GM23338 (cell line): ENCODE data around the gene GCH1. TPM values are rescaled to one million over a fixed set of nuclear protein-coding genes. Genes with fewer than 3 reads are reported as not detected.

Experiments
- ATAC-seq: fragments of 200-7000 bp; cut with Tn5 transposase; 3 replicates; pipeline ENCODE4 v1.9.1; 2020
- DNase-seq: peaks from one replicate; pipeline ENCODE4 v3.0.0-alpha.2; 2015; ENCODE audit warnings: low spot score
- H2AFZ ChIP-seq: fragments of 200-600 bp; sonication (generic); 2 replicates; pipeline ENCODE4 v1.8.0; 2016; ENCODE audit warnings: antibody characterized with exemption, mild to moderate bottlenecking, moderate library complexity
- H3F3A ChIP-seq: fragments of 200-600 bp; sonication (generic); replicated peaks from 2 replicates; pipeline ENCODE4 v1.8.0; 2017; ENCODE audit warnings: antibody characterized with exemption, mixed run types, low read depth
- H3K27ac ChIP-seq: fragments of 200-600 bp; sonication (generic); 2 replicates; pipeline ENCODE4 v1.6.1; 2016; ENCODE audit warnings: low read depth
- H3K27me3 ChIP-seq: fragments of 200-600 bp; sonication (generic); 2 replicates; pipeline ENCODE4 v1.8.0; 2016; ENCODE audit warnings: mild to moderate bottlenecking, mixed run types, moderate library complexity; ENCODE audit not compliant: insufficient read depth
- H3K36me3 ChIP-seq: fragments of 200-600 bp; sonication (generic); 2 replicates; pipeline ENCODE4 v1.8.0; 2016; ENCODE audit warnings: mild to moderate bottlenecking; ENCODE audit not compliant: insufficient read depth
- H3K4me1 ChIP-seq: fragments of 200-600 bp; sonication (generic); 2 replicates; pipeline ENCODE4 v1.8.0; 2016; ENCODE audit warnings: mild to moderate bottlenecking, moderate library complexity; ENCODE audit not compliant: insufficient read depth
- H3K4me2 ChIP-seq: fragments of 200-600 bp; sonication (generic); 2 replicates; pipeline ENCODE4 v1.7.1; 2017; ENCODE audit warnings: mixed run types
- H3K4me3 ChIP-seq: fragments of 200-600 bp; sonication (generic); 2 replicates; pipeline ENCODE4 v1.6.1; 2016; ENCODE audit warnings: mixed run types
- H3K79me2 ChIP-seq: fragments of 200-600 bp; sonication (generic); replicated peaks from 2 replicates; pipeline ENCODE4 v1.8.0; 2017; ENCODE audit warnings: mild to moderate bottlenecking; ENCODE audit not compliant: insufficient read depth
- H3K9me2 ChIP-seq: fragments of 200-600 bp; sonication (generic); 2 replicates; pipeline ENCODE4 v1.8.0; 2017; ENCODE audit not compliant: insufficient read depth
- H4K20me1 ChIP-seq: fragments of 200-600 bp; sonication (generic); replicated peaks from 2 replicates; pipeline ENCODE4 v1.8.0; 2017; ENCODE audit warnings: mild to moderate bottlenecking; ENCODE audit not compliant: insufficient read depth
- H3K27ac Mint-ChIP-seq: 2 replicates; pipeline ENCODE4 v1.8.0; 2020; ENCODE audit warnings: inconsistent platforms, mild to moderate bottlenecking, moderate library complexity, mixed read lengths
- H3K27me3 Mint-ChIP-seq: 3 replicates; pipeline ENCODE4 v1.8.0; 2022; ENCODE audit warnings: low read depth, mild to moderate bottlenecking, moderate library complexity, mixed read lengths, inconsistent platforms; ENCODE audit not compliant: insufficient read depth, poor library complexity
- H3K36me3 Mint-ChIP-seq: 3 replicates; pipeline ENCODE4 v1.8.0; 2021; ENCODE audit warnings: low read depth, mild to moderate bottlenecking, inconsistent platforms, moderate library complexity, mixed read lengths
- H3K4me1 Mint-ChIP-seq: 3 replicates; pipeline ENCODE4 v1.8.0; 2020; ENCODE audit warnings: mild to moderate bottlenecking, inconsistent platforms, mixed read lengths
- H3K4me3 Mint-ChIP-seq: 3 replicates; pipeline ENCODE4 v1.8.0; 2021; ENCODE audit warnings: moderate library complexity, mild to moderate bottlenecking, inconsistent platforms, mixed read lengths
- H3K9me3 Mint-ChIP-seq: 3 replicates; pipeline ENCODE4 v1.8.0; 2020; ENCODE audit warnings: moderate library complexity, mild to moderate bottlenecking, inconsistent platforms, mixed read lengths
- CREB1 ChIP-seq: fragments of 250-450 bp; sonication (Bioruptor Pico); IDR thresholded peaks from 2 replicates; pipeline ENCODE4 v1.5.0; 2020; ENCODE audit warnings: low read depth, mild to moderate bottlenecking, moderate library complexity
- ETS1 ChIP-seq: IDR thresholded peaks from 2 replicates; pipeline ENCODE4 v1.6.1; 2016; ENCODE audit warnings: antibody characterized with exemption
- EZH2 ChIP-seq: fragments of 200-600 bp; sonication (generic); IDR thresholded peaks from one replicate; pipeline ENCODE4 v1.8.0; 2017; ENCODE audit warnings: antibody characterized with exemption, mild to moderate bottlenecking, low read depth; ENCODE audit not compliant: unreplicated experiment
- JUNB ChIP-seq: IDR thresholded peaks from one replicate; pipeline ENCODE4 v1.6.1; 2016; ENCODE audit warnings: antibody characterized with exemption; ENCODE audit not compliant: unreplicated experiment
- NANOG ChIP-seq: IDR thresholded peaks from 2 replicates; pipeline ENCODE4 v1.6.1; 2016; ENCODE audit warnings: antibody characterized with exemption, borderline replicate concordance
- POLR2AphosphoS5 ChIP-seq: IDR thresholded peaks from 2 replicates; pipeline ENCODE4 v1.6.1; 2016; ENCODE audit warnings: antibody characterized with exemption, low read depth
- REST ChIP-seq: IDR thresholded peaks from one replicate; pipeline ENCODE4 v1.6.1; 2018; ENCODE audit warnings: antibody characterized with exemption; ENCODE audit not compliant: unreplicated experiment
- ZNF331 ChIP-seq: fragments of 250-450 bp; sonication (Bioruptor Pico); IDR thresholded peaks from 2 replicates; pipeline ENCODE4 v1.5.0; 2020; ENCODE audit warnings: low read depth, mild to moderate bottlenecking, moderate library complexity
- polyA plus RNA-seq: library from polyadenylated mRNA; unstranded; fragments of >200 nt; fragmentation: Nextera tagmentation; extraction: Ambion mirVana; gene quantifications from 2 replicates; pipeline ENCODE4 v1.2.1, GENCODE V29; 2016
- total RNA-seq: library from RNA; depleted of rRNA; stranded (reverse); fragments of >200 nt; shearing (Covaris generic); gene quantifications from 2 replicates; pipeline ENCODE4 v1.2.3, GENCODE V29; 2014
- TF ChIP-seq, protein P1 (sequence below), 2 experiments: fragments of 200-600 bp in 1 of 2; sonication (generic) in 1 of 2; conservative IDR thresholded peaks; 2 replicates each; pipeline versions ENCODE4 v1.5.1 to v1.6.1; 2016 to 2017; ENCODE audit warnings: antibody characterized with exemption in 2 of 2, low read depth in 2 of 2, mild to moderate bottlenecking in 2 of 2, moderate library complexity in 1 of 2

The GCH1 gene
- total and polyA plus RNA-seq, 2 experiments from 2014 or later, result 8.7 to 15.0 TPM

GRCh38 chr14:54838931-54839512 is 63.6 kb downstream of the GCH1 start (continued):
- TF ChIP-seq, protein P1, sequence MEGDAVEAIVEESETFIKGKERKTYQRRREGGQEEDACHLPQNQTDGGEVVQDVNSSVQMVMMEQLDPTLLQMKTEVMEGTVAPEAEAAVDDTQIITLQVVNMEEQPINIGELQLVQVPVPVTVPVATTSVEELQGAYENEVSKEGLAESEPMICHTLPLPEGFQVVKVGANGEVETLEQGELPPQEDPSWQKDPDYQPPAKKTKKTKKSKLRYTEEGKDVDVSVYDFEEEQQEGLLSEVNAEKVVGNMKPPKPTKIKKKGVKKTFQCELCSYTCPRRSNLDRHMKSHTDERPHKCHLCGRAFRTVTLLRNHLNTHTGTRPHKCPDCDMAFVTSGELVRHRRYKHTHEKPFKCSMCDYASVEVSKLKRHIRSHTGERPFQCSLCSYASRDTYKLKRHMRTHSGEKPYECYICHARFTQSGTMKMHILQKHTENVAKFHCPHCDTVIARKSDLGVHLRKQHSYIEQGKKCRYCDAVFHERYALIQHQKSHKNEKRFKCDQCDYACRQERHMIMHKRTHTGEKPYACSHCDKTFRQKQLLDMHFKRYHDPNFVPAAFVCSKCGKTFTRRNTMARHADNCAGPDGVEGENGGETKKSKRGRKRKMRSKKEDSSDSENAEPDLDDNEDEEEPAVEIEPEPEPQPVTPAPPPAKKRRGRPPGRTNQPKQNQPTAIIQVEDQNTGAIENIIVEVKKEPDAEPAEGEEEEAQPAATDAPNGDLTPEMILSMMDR (conservative IDR thresholded peaks at IDR 0.05; ENCODE audit: low read depth in 2 of 2), result no peak
- TF ChIP-seq NANOG, result no peak
- no peak for TF ChIP-seq JUNB
- no peak for TF ChIP-seq EZH2
- TF ChIP-seq REST, result no peak
- no peak for TF ChIP-seq ZNF331 (CRISPR knock-in tag)
- no peak for TF ChIP-seq ETS1
- TF ChIP-seq POLR2AphosphoS5, result no peak
- TF ChIP-seq CREB1 (CRISPR knock-in tag), result no peak

- no peaks in the 10 kb centered on the region for H4K20me1 ChIP-seq
- H3K27me3 Mint-ChIP-seq, result peaks cover 5% of the 10 kb centered on the region
- no peak overlapping the region for H3K4me3 ChIP-seq
- H3K27ac ChIP-seq, result no peak overlapping the region
- DNase-seq, result no peak
- peaks cover 5% of the 10 kb centered on the region; the same call in 2 of the 3 replicates for H3K4me1 Mint-ChIP-seq
- no peaks in the 10 kb centered on the region for H3K79me2 ChIP-seq
- peaks cover 6% of the 10 kb centered on the region; the same call in 1 of the 3 replicates for H3K36me3 Mint-ChIP-seq
- H3K9me3 Mint-ChIP-seq, result no peaks in the 10 kb centered on the region; the same call in 2 of the 3 replicates
- no peaks in the 10 kb centered on the region for H3K4me1 ChIP-seq
- H3K4me3 Mint-ChIP-seq, result no peak overlapping the region
- no peaks in the 10 kb centered on the region for H3F3A ChIP-seq
- no peaks in the 10 kb centered on the region for H3K27me3 ChIP-seq
- no peaks in the 10 kb centered on the region for H3K36me3 ChIP-seq
- no peak overlapping the region for H3K27ac Mint-ChIP-seq
- peaks cover 10% of the 10 kb centered on the region for H3K9me2 ChIP-seq
- no peak overlapping the region for H3K4me2 ChIP-seq
- ATAC-seq, result no peak
- no peak overlapping the region for H2AFZ ChIP-seq
- TF ChIP-seq ETS1 (no peak), CREB1 (CRISPR knock-in tag) (no peak), POLR2AphosphoS5 (no peak), ZNF331 (CRISPR knock-in tag) (no peak), REST (no peak), EZH2 (no peak)
- TF ChIP-seq, protein P1 (conservative IDR thresholded peaks at IDR 0.05; ENCODE audit: low read depth in 2 of 2), result no peak
Measured at GRCh38 chr14:54837508-54838149, 65.0 kb downstream of the GCH1 start.
